K562 (cell line): Measurements from ENCODE around the gene BRINP2.

Experiments
- FOSL1 ChIP-seq: fragments of 200-800 bp; sonication (Bioruptor generic); conservative IDR thresholded peaks from 2 replicates; pipeline ENCODE4 v1.6.1; 2016; ENCODE audit warnings: missing genetic modification characterization, missing compliant biosample characterization
- MAX ChIP-seq: sonication (generic); formaldehyde crosslinking; IDR thresholded peaks from 2 replicates; pipeline ENCODE4 v1.9.0; 2022; ENCODE audit warnings: mild to moderate bottlenecking, missing genetic modification reagents
- OTX1 ChIP-seq: fragments of 450-650 bp; formaldehyde crosslinking; IDR thresholded peaks from 2 replicates; pipeline ENCODE4 v1.4.0; 2022; ENCODE audit warnings: mild to moderate bottlenecking
- TFE3 ChIP-seq: fragments of 450-650 bp; formaldehyde crosslinking; IDR thresholded peaks from 2 replicates; pipeline ENCODE4 v1.4.0; 2020; ENCODE audit warnings: mild to moderate bottlenecking, mixed read lengths
- ZBTB5 ChIP-seq: fragments of 450-650 bp; IDR thresholded peaks from 2 replicates; pipeline ENCODE4 v1.6.1; 2017; ENCODE audit warnings: antibody characterized with exemption

- no peak for TF ChIP-seq OTX1 (CRISPR knock-in tag)
- TF ChIP-seq TFE3 (CRISPR knock-in tag) = no peak
- no peak for TF ChIP-seq ZBTB5
- TF ChIP-seq FOSL1 (tag) = no peak
- no peak for TF ChIP-seq MAX (CRISPR knock-in tag)
These were observed 104.0 kb downstream of the BRINP2 start for GRCh38 chr1:177274687-177275211.
